Fibroblast of lung (primary cell): ENCODE measurements around the gene KCNK10. TPM values are rescaled to one million over a fixed set of nuclear protein-coding genes. Genes with fewer than 3 reads are reported as not detected.
A peak's percentile ranks its signal among the peaks of the same experiment; 100 is the strongest.

Source experiments
- DNase-seq, 2 donors: peaks; one replicate each; pipeline versions ENCODE4 v3.0.0 to v3.0.0-alpha.2; 2010; ENCODE audit warnings: low read depth in 2 of 2
- H2AFZ ChIP-seq: 2 replicates; pipeline ENCODE4 v1.5.1; 2012; ENCODE audit warnings: low read length, control low read depth, inconsistent platforms
- H3K27ac ChIP-seq: 2 replicates; pipeline ENCODE4 v1.5.1; 2011; ENCODE audit warnings: low read length, control low read depth; ENCODE audit not compliant: insufficient read depth
- H3K27me3 ChIP-seq: 2 replicates; pipeline ENCODE4 v1.5.1; 2011; ENCODE audit warnings: mild to moderate bottlenecking, low read length; ENCODE audit not compliant: control insufficient read depth, insufficient read depth
- H3K36me3 ChIP-seq: 2 replicates; pipeline ENCODE4 v1.5.1; 2011; ENCODE audit warnings: low read length; ENCODE audit not compliant: control insufficient read depth, insufficient read depth
- H3K4me1 ChIP-seq: 2 replicates; pipeline ENCODE4 v1.5.1; 2011; ENCODE audit warnings: low read length; ENCODE audit not compliant: control insufficient read depth, insufficient read depth; ENCODE audit errors: extremely low read depth
- H3K4me2 ChIP-seq: 2 replicates; pipeline ENCODE4 v1.5.1; 2011; ENCODE audit warnings: low read length, control low read depth; ENCODE audit not compliant: insufficient read depth; ENCODE audit errors: extremely low read depth
- H3K4me3 ChIP-seq, 4 experiments: fragments of 200-600 bp in 1 of 4; sonication (generic) in 1 of 4; replicated peaks in 1 of 4; 2 replicates each; pipeline ENCODE4 v1.5.1; 2011 to 2016; ENCODE audit warnings: low read length in 4 of 4, low read depth in 3 of 4, mild to moderate bottlenecking in 3 of 4, control low read depth in 2 of 4, inconsistent platforms in 1 of 4, mixed read lengths in 1 of 4; ENCODE audit not compliant: insufficient read depth in 1 of 4; ENCODE audit errors: control extremely low read depth in 1 of 4
- H3K79me2 ChIP-seq: 2 replicates; pipeline ENCODE4 v1.5.1; 2012; ENCODE audit warnings: mild to moderate bottlenecking, low read length, inconsistent platforms; ENCODE audit not compliant: control insufficient read depth, insufficient read depth
- H3K9ac ChIP-seq: 2 replicates; pipeline ENCODE4 v1.5.1; 2011; ENCODE audit warnings: mild to moderate bottlenecking, low read length, control low read depth; ENCODE audit not compliant: insufficient read depth
- H3K9me3 ChIP-seq: 2 replicates; pipeline ENCODE4 v1.5.1; 2012; ENCODE audit warnings: low read depth, low read length; ENCODE audit not compliant: control insufficient read depth, insufficient read depth
- H4K20me1 ChIP-seq: 2 replicates; pipeline ENCODE4 v1.5.1; 2011; ENCODE audit warnings: low read length; ENCODE audit not compliant: control insufficient read depth, insufficient read depth; ENCODE audit errors: extremely low read depth
- EZH2 ChIP-seq: IDR thresholded peaks from 2 replicates; pipeline ENCODE4 v1.5.1; 2012; ENCODE audit warnings: low read length, control low read depth, mild to moderate bottlenecking; ENCODE audit errors: missing control alignments
- polyA plus RNA-seq, 2 donors: library from polyadenylated mRNA; depleted of rRNA in 1 of 2; stranded (reverse) in 1 of 2; unstranded in 1 of 2; fragments of >200 nt; gene quantifications; 2 replicates each; pipeline ENCODE4 v1.2.1, GENCODE V29; 2011 to 2012; ENCODE audit warnings: missing spikeins in 1 of 2
- total RNA-seq: library from RNA; depleted of rRNA; stranded (reverse); fragments of >200 nt; gene quantifications from 2 replicates; pipeline ENCODE4 v1.2.1, GENCODE V29; 2014
- TF ChIP-seq, protein P1 (sequence below), 2 donors: IDR thresholded peaks in 1 of 2; conservative IDR thresholded peaks in 1 of 2; 1 replicate in 1 of 2; 2 replicates in 1 of 2; pipeline ENCODE4 v1.5.1; 2011 to 2012; ENCODE audit warnings: low read length in 2 of 2, control low read depth in 1 of 2, inconsistent platforms in 1 of 2, low read depth in 1 of 2, mild to moderate bottlenecking in 1 of 2

The KCNK10 gene
- total and polyA plus RNA-seq, 2 donors (not counting 1 experiment from before 2014, with no cell fraction given), result not detected

DNA sequence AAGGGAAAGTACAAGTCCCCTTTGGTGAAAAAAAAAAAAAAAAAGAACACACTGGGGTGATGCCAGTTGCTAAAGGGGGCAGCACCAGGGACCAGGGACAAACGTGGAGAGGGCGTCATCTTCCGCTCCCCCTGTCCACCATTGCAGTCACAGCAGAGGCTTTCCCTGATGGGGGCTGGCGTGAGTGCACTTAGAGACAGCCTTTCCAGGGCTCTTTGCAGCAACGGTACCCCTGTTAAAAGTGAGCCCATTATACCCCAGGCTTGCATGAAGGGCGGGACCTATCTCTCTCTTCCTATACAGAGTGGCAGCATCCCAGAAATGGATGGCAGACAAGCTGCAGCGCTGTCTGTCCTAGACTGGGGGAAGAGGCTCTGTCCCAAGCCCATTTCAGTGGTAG lies 155.0 kb downstream of the KCNK10 start:
- Histone ChIP-seq H3K9ac (no peak overlapping the region), H3K4me2 (no peak overlapping the region), H3K4me1 (no peaks in the 10 kb centered on the region), H3K79me2 (no peaks in the 10 kb centered on the region), H3K27ac (no peak overlapping the region), H3K9me3 (no peaks in the 10 kb centered on the region), H3K36me3 (no peaks in the 10 kb centered on the region), H3K27me3 (no peaks in the 10 kb centered on the region), H3K4me3 (no peak overlapping the region), H4K20me1 (no peaks in the 10 kb centered on the region), H2AFZ (no peak overlapping the region)
- DNase-seq, result no peak
- TF ChIP-seq, protein P1, sequence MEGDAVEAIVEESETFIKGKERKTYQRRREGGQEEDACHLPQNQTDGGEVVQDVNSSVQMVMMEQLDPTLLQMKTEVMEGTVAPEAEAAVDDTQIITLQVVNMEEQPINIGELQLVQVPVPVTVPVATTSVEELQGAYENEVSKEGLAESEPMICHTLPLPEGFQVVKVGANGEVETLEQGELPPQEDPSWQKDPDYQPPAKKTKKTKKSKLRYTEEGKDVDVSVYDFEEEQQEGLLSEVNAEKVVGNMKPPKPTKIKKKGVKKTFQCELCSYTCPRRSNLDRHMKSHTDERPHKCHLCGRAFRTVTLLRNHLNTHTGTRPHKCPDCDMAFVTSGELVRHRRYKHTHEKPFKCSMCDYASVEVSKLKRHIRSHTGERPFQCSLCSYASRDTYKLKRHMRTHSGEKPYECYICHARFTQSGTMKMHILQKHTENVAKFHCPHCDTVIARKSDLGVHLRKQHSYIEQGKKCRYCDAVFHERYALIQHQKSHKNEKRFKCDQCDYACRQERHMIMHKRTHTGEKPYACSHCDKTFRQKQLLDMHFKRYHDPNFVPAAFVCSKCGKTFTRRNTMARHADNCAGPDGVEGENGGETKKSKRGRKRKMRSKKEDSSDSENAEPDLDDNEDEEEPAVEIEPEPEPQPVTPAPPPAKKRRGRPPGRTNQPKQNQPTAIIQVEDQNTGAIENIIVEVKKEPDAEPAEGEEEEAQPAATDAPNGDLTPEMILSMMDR (conservative IDR thresholded peaks at IDR 0.05 in 1 of 2, IDR thresholded peaks at IDR 0.05 in 1 of 2; ENCODE audit: low read depth in 1 of 2, low read length in 2 of 2), result no peak
- TF ChIP-seq EZH2, result no peak

DNA sequence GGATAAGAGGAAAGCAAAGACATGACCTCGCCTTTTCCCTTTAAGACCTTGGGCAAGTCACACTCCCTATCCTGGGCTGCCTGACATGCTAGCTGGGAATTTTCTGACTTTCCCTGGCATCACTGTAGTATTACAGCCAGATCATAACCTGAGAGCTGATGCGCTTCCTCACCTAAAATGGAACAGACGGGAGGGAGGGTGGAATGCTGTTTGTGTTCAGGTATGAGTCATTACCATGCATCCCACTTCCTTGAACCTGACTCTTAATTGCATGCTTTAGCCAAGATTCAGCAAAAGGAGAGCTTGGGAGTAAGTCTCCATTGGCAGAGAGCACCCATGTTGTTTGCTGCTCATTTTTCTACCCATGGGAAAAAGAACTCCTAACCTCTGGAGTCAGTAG lies 156.5 kb downstream of the KCNK10 start:
- DNase-seq, result peak in 1 of 2 donors; percentile 70
- H3K4me2 ChIP-seq, result no peak overlapping the region
- H3K9me3 ChIP-seq, result no peaks in the 10 kb centered on the region
- H3K9ac ChIP-seq, result no peak overlapping the region
- H3K36me3 ChIP-seq, result no peaks in the 10 kb centered on the region
- no peaks in the 10 kb centered on the region for H3K27me3 ChIP-seq
- H2AFZ ChIP-seq, result no peak overlapping the region
- TF ChIP-seq, protein P1 (conservative IDR thresholded peaks at IDR 0.05 in 1 of 2, IDR thresholded peaks at IDR 0.05 in 1 of 2; ENCODE audit: low read depth in 1 of 2, low read length in 2 of 2), result no peak
- no peak for TF ChIP-seq EZH2
- no peak overlapping the region for H3K27ac ChIP-seq
- H4K20me1 ChIP-seq, result no peaks in the 10 kb centered on the region
- H3K79me2 ChIP-seq, result no peaks in the 10 kb centered on the region
- H3K4me3 ChIP-seq, result no peak overlapping the region
- no peaks in the 10 kb centered on the region for H3K4me1 ChIP-seq

DNA sequence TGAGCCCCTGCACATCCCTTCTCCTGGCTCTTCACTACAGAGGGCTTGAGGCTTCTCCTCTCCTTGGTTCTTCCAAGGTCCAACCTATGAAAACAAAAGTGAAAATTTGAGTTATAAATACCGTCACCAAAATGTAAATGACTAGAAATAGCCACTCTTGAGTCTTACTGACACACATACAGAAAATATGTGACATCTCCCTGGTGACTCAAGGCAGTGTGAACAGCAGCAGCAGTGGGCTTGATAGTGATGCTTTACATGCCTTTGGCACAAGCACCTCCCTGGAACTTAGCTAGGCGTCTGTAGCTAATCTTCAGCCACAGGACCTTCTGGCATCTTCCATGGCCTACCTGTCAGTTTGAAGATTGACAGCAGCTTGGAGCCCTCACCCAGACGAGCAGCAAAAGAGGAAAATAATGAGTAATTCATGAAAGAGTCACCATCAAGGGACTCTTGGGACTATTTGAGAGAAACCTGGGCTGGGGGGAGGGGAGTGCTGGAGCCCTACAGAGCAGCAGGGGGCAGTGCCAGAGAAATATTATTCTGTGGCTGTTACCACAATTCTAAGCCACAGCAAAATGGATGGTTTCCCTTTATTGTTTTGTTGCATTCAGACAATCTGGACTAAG lies 158.0 kb downstream of the KCNK10 start:
- Histone ChIP-seq H3K9ac (no peak overlapping the region), H4K20me1 (no peaks in the 10 kb centered on the region), H3K9me3 (no peaks in the 10 kb centered on the region), H3K4me1 (no peaks in the 10 kb centered on the region), H2AFZ (no peak overlapping the region), H3K79me2 (no peaks in the 10 kb centered on the region), H3K27ac (no peak overlapping the region), H3K27me3 (no peaks in the 10 kb centered on the region), H3K4me3 (no peak overlapping the region), H3K36me3 (no peaks in the 10 kb centered on the region), H3K4me2 (no peak overlapping the region)
- no peak for TF ChIP-seq EZH2
- TF ChIP-seq, protein P1 (conservative IDR thresholded peaks at IDR 0.05 in 1 of 2, IDR thresholded peaks at IDR 0.05 in 1 of 2; ENCODE audit: low read depth in 1 of 2, low read length in 2 of 2), result no peak
- peak in 1 of 2 donors; percentile 1 for DNase-seq
